Fibroblast of the conjunctiva (primary cell): Measurements from ENCODE around the gene KLHDC8A.
"Not testable (repeated sequence)": the region's sequence is repeated elsewhere in the genome, so short reads cannot be mapped to it uniquely, and the experiment has no call there.

Source experiments
- DNase-seq: peaks from one replicate; pipeline ENCODE4 v3.0.0-alpha.2; 2010; ENCODE audit warnings: low read depth

Gene KLHDC8A

DNA sequence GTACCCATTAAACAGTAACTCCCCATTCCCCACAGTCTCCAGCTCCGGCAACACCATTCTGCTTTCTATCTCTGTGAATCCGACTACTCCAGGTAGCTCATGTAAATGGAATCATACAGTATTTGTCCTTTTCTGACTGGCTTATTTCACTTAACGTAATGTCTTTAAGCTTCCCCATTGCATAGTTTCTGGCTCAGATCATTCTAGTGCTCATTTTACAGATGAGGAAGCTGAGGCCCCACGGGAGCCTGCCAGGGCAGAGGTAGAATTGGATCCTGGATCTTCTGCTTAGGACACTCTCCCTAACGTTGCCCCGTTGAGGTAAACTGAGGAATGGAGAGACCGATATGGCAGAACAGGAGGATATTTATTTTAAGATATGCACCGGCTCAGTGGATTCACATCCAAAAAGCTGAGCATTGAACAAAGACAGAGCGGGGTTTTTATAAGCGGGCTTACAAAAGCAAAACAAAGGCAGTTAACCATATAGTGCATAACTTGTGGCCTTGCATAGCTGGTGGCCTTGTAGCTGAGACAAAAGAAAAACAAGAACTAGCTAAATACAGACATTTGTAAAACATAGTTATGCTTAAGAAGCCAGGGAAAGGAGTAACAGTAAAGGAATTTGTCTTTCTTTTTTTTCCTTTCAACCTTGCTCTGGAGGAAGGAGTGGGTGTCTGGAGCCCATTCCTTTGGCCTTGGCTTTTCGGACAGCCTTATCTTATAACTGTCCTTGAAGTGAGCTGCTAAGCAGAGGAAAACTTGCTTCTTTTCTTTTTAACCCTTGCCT is 15.3 kb upstream of the KLHDC8A start:
- DNase-seq, result no peak

DNA sequence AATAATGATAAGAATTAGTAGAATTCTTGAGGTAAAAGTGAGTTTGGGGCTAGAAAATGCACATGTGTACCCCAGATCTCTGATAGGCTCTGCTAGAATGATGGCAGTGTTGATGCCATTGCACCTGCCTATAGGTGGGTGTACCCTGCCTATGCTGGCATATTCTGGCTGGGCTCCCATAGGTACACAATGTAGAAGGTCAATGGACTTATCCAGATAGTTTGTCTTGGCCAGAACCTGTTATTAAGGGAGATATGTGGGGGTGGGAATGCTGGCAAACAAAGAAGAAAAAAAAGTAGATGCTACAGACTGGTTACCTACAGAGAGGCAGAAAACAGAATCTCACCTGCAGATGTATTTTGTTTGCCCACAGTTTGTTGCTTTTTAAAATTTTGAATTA is 14.1 kb upstream of the KLHDC8A start:
- no peak for DNase-seq

DNA sequence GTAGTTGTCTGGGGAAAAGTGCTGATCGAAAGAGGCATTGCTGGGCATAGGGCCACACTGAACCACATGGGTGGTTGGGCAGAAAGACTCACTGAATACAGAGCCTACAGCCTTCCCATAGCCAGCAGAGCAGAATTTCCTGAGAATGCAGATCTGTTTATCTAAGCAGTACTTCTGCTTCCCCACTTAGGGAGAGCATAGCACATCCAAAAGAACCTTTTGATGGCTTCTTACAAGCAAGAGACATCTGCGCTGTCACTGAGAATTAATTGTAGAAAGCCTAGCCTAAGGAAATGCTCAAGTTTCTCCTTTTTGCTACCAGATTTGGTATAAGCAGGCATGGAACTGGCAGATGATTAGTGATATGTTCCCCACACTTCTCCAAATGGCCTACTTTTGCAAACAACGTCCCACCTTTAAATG is 13.0 kb upstream of the KLHDC8A start:
- no peak for DNase-seq

DNA sequence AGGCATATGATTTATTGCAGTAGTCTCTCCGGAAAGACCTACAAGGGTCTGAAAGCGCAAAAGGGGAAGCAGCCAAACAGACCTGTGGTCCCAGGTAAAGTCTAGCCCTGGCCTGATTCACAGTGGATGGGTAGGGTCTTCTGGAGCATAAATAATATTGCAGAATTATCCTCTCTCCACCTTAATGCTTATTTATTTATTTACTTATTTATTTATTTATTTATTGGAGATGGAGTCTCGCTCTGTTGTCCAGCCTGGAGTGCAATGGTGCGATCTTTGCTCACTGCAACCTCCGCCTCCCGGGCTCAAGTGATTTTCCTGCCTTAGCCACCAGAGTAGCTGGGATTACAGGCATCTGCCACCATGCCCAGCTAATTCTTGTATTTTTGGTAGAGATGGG is 11.8 kb upstream of the KLHDC8A start:
- no peak for DNase-seq

DNA sequence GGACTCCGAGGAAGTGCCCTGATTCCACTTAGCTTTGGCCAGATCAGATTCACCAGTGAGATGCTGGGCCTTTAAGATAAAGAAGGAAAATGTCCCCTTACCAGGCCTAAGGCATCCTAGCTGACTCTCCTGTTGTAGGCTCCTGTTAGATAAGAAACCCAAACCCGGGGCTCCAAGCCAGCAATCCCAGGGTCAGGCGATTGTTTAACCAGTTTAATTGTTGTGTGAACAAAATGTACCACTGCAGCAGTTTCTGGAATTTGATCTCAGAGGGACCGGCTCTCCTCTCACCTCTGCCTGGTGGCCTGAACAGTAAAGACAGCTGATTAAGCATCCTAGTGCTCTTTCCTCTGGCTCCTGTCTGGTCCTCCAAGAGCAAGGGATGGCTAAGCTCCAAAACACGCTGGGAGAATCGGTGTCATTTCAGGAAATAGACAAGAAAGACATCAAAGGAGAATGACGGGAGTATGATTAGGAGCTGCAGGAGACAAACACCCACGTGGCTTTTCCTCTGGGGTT is 9.3 kb upstream of the KLHDC8A start:
- no peak for DNase-seq

DNA sequence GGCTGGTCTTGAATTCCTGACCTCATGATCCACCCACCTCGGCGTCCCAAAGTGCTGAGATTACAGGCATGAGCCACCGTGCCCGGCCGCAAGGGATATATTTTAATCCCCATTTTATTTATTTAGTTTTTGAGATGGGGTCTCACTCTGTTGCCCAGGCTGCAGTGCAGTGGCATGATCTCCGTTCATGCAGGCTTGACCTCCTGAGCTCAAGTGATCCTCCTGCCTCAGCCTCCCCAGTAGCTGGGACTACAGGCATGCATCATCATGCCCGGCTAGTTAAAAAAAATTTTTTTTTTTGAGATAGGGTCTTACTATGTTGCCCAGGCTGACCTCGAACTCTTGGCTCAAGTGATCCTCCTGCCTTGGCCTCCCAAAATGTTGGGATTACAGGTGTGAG is 8.4 kb upstream of the KLHDC8A start:
- not testable (repeated sequence) for DNase-seq

DNA sequence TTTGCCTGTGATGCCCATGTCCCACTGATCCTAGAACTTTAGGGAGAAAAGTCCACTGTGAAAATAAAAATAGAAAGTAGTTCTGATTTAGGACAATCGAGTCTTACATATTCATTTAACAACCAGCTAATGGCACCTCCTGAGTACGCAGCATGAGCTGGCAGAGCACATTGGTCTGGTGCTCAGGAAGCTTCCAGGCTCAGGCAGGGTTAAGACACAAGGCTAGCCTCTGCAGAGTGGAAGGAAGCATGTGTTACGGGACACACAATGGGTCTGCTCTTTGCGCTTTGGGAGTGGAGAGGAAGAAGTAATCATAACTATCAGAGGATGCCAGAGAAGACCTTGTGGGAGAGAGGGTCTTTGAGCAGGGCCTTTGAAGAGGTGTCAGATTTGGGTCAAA is 4.2 kb upstream of the KLHDC8A start:
- DNase-seq, result no peak

DNA sequence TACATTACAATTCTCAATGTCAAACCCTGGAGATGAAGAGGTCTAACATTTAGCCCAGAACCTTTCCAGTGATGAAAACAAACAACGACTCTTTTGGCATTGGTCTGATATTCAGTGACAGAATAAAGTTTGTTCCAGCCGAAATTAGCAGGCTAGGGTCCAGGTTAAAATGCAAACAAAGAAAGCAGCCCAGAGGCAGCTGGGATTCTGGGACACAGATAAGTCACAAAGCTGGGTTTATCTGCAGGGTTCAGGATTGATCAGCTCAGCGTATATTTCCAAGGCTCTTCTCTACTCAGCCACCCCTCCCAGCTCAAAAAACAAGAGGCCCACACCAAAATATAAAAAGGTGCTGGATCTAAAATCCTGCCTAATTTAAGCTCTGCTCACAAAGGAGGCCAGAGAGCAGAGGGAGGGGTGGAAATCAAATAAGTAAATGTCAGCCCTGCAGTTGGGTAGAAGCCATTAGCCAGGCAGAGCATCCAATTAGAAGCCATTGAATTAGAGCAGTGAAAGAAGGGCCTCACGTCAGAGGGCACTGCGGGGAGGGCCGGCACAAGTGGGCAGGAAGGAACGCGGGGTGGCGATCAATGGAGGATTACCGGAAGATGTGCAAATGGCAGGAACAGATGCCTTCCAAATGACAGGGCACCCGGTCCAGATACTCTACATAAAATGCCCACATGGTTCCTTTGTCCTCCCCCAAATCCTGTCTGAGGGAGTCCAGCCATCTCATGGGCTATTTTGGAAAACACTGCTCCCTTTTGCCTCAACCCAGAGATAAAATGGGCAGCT is 3.2 kb upstream of the KLHDC8A start:
- no peak for DNase-seq

DNA sequence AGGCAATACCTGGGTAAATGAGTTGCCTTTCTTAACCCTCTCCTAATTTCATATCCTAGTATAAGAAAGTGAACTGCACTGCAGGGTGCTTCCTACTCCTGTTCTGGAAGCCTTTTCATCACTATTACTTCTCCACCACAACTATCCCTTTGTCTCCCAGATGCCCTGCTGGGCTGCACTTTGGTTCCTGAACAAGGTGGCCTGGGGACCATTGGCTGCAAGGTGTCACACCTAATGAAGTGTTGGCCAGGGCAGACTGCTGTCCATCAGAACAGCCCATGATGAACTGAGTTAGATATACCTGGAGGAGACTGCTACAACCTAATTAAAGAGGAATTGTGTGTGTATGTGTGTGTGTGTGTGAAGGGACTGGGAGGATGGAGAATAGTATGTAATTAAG is 1.9 kb upstream of the KLHDC8A start:
- no peak for DNase-seq

DNA sequence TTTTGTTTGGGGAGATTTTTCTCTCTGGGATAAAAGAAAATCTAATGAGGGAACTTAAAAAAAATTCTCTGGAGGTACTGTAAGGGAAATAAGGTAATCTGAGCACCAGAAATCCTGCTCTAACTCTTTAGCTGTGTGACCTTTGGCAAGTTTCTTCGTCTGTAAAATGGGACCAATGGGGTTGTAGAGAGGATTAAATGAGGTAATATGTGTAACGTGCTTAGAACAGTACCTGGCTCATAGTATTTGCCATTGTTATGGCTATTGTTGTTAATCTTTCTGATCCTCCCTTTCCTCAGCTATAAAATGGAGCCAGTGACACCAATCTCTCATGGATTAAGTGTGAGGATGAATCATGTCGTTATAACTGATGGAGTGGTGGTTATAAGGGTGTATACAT is 845 bp upstream of the KLHDC8A start:
- DNase-seq, result no peak

DNA sequence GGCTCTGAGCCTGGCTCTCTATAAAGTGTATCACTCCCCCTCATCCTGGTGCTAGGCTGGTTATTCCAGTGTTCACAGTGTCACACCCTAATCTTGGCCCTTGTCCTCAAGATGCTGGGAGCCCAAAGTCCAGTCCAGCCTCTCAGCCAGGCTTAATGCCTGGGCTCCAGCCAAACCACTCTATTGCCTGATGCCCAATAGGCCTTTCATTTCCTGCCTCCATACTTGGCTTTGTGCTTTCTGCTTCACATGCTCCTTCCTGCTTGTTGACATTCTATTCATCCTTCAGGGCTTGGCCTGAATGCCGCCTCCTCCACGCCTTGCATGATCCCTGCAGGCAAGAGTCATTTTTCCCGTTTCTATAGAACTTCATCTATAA is 1.7 kb downstream of the KLHDC8A start:
- DNase-seq, result no peak

DNA sequence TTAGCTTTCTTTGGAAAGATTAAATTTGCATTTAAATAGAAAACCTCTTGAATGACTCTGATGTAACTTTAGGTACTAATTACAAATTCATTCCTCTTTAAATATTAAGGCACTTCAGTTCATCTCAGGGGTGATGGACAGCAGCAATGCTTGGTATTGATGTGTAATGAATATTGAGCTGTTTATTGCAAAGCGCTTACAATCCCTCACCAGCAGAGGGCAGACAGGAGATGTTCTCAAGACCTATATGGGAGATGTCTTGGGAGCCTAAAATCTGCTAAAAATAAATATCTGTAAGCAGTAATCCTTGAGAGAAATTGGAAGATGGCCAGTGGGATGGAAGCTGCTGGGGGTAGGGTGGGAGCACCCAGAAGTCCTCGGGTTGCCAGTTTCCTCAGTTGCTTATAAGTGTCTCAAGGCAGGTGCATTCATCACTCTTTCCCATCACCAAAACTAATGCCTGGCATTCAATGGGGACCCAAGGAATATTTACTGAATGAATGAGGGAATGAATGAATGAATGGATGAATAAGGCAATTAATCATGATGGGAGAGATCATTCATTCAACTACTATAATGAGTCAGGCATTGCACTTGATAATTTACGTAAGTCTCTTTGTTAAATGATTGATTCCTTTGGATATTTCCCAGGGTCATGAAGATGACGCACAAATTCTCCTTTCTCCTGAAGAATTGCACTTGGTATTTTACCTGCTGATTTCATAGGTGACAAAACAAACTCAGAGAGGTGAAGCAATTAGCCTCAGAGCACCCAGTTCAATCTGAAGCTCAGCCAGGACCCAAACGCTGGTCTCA is 2.3 kb downstream of the KLHDC8A start:
- peak; percentile 65 for DNase-seq

DNA sequence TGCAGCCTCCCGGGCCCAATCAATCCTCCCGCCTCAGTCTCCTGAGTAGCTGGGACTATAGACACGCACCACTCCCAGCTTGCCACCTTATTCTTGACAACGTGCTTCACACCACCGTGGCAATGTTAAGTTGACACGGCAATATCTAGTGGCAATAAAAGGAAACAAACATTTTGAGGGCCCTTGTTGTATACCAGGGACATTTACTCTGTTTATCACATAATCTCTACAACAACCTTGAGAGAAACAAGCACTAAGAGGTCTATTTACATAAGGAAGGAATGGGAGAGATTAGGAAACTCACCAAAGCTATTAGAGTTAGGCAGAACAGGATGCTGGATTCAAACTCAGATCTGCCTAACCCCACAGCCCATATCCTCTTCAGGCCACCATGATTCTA is 3.1 kb downstream of the KLHDC8A start:
- no peak for DNase-seq

DNA sequence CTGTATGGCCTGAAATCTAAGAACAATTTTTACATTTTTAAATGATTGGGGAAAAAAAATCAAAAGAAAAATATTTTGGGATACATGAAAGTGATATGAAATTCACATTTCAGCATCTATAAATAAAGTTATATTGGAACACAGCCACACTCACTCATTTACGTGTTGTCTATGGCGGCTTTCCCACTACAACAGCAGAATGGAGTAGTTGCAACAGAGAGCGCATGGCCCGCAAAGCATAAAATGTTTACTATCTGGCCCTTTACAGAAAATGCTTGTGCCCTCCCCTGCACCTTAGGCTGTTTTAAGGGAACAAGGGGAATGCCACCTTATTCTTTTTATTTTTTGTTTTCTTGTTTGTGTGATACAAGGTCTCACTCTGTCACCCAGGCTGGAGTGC is 3.5 kb downstream of the KLHDC8A start:
- DNase-seq, result no peak

DNA sequence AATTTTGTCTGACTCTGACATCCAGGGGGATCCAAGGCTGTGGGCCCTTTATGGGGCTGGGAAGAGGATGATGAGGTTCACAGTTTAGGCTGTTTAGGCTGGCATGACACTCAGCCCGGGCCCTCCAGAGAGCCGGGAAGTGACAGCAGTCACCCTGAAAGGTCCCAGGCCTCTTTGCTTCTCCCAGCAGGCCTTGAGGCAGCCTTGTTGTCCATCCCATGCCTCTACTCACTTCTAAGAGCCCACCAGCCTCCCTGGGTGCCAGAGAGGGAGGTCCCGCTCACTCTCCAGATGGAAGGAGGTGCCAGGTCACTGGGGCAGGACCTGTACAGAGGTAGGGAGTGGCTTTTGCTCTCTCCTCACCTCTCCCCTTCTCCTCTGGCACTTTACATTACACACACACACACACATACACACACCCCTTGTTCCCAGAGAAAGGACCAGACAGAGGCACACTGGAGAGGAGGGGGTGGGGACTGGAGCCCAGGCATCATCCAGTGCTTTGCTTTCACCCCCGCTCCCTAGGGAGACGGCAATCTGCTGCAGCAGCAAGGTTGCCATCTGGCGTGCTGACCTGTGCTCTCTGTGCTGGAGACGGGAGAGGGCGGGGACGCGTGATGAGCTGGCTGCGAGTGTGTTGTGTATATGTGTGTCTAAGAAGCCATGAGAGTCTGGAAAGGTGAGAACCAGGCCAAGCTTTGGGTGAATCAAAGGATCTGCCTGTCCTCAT is 4.6 kb downstream of the KLHDC8A start:
- peak; percentile 28 for DNase-seq

DNA sequence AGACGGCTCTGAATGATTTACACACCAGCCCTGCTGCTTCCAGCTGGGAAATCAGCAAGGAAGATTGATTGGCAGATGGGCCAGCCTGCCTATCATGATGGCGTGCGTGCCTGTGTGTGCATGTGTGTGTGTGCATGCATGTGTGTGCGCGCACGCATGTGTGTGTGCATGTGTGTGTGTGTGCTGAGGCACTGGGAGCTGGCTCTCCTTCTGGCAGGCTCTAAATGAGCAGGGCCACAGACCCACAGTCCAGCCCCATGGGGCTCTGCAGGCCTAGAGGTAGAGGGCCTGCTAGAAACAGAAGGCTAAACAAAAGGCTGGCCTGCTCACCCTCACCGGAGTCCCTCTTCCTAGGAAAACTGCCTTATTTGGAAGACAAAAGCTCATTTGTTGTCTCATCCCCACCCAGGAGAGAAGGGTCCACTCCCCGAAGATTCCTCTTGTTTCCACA is 6.0 kb downstream of the KLHDC8A start:
- no peak for DNase-seq

DNA sequence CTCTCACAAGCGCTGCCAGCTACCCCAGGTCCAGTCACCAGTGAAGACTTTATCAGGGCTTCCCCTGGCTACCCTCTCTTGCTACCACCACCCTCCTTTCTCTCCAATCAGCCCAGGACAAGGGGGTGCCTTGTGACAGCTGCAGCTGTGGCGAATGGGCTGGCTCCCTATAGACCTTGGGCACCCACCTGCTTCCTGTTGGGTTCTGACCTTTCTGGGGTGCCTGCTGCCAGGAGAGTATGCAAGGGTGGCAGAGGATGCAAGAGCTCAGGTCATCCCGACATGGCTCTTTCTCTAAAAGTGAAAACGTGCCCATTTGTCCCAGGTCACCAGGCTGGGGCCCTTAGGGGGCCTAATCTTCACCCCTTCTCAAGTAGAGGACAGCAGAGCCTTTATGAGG is 6.6 kb downstream of the KLHDC8A start:
- no peak for DNase-seq

DNA sequence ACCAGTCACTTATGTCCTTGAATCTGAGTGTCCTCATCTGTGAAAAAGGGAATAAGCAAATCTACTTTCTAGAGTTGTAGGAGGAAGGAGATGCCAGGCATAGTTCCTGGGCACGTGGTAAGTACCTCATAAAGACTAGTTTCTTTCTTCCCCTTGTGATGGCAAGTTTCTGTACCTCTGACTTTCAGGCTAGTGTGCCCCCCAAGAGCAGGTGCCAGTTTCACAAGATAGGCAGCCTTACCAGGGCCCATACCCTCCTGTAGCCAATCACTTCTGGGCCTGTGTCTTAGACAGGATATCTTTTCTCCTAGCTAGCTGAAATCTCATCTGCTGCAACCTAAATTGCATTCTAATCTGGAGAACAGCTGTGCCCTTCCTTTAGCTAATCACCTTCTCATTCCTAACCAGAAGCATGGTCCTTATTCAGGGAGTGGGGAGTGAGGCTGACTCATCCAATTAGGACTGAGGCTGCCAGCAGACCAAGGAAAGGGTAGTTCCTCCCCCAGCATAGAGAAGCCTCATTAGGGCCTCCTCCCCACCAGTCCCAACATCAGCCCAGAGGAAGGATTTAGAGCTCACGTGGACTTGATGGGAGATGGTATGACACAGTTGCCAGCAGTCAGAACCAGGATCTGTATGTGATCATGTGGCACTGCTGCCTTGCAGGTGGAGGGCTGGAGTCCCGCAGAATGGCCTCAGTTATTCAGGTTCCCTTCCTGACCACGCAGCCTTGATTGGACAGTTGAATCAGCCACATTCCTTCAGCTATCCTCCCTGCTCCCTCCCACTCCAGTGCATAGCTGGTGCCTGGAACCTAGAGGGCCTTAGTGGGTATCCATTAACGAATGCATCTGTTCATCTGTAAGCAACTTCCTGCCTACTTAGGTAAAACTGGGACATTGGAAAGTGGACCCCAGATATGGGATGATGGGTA is 7.9 kb downstream of the KLHDC8A start:
- no peak for DNase-seq

DNA sequence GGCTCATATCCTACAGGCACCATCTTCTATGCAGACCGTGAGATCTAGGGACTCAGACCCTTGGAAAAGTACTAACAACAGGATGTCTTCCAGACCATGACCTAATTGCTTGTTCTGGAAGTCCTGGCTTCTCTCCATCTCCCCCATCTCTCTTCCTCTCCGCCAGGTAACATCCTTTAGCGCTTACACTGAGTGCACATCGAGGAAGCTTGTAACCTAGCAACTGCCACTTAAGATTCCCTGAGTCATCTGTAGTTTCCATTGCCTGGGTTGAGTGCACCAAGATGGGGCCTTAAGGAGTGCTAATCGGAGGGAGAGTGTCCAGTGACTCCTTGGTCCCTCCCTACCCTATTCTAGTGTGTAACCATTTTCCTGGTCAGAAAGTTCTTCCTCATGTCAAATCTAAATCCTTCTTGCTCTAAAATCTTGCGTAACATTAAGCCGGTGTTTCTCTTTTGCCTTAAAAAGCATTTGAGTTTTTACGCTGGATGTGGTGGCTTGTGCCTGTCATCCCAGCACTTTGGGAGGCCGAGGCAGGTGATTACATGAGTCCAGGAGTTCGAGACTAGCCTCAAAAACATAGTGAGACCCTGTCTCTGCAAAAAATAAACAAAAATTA is 9.7 kb downstream of the KLHDC8A start:
- no peak for DNase-seq

DNA sequence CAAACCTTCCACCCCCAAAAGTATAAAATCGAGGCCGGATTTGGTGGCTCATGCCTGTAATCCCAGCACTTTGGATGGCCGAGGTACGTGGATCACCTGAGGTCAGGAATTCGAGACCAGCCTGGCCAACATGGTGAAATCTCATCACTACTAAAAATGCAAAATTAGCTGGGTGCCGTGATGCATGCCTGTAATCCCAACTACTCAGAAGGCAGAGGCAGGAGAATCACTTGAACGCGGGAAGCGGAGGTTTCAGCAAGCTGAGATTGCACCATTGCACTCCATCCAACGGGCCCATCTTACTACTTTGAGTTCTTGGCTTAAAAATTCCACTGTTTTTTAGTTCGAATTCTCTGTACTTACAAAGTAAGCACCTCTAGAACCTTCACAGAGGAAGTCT is 11.0 kb downstream of the KLHDC8A start:
- no peak for DNase-seq
